A549 (cell line): Measurements from ENCODE around the gene MYCN.

Experiments
- TF ChIP-seq, protein P1 (sequence below): fragments of >200 bp; sonication (Bioruptor Twin); formaldehyde crosslinking; IDR thresholded peaks from 3 replicates; pipeline ENCODE4 v1.5.1; 2016
- TF ChIP-seq, protein P2 (sequence below): fragments of 200-600 bp; sonication (generic); IDR thresholded peaks from 2 replicates; pipeline ENCODE4 v1.6.1; 2016; ENCODE audit warnings: antibody characterized with exemption, mild to moderate bottlenecking, moderate library complexity
- TF ChIP-seq, protein P3 (sequence below): IDR thresholded peaks from 2 replicates; pipeline ENCODE4 v1.6.1; 2012
- TF ChIP-seq, protein P4 (sequence below): fragments of 450-650 bp; IDR thresholded peaks from 2 replicates; pipeline ENCODE4 v1.6.1; 2014; ENCODE audit warnings: antibody characterized with exemption

DNA sequence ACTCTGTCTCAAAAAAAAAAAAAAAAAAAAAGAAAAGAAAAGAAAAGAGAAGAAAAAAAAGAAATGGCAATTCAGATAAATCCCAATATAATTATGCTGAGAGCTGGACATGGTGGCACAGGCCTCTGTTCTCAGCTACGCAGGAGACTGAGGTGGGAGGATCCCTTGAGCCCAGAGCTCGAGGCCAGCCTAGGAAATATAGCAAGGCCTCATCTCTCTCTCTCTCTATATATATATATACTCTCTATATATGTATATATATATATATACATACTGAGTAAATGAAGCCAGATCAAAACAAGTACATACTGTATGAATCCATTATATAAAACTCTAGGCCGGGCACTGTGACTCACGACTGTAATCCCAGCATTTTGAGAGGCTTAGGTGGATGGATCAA, 30.6 kb upstream of the MYCN start:
- TF ChIP-seq, protein P1, sequence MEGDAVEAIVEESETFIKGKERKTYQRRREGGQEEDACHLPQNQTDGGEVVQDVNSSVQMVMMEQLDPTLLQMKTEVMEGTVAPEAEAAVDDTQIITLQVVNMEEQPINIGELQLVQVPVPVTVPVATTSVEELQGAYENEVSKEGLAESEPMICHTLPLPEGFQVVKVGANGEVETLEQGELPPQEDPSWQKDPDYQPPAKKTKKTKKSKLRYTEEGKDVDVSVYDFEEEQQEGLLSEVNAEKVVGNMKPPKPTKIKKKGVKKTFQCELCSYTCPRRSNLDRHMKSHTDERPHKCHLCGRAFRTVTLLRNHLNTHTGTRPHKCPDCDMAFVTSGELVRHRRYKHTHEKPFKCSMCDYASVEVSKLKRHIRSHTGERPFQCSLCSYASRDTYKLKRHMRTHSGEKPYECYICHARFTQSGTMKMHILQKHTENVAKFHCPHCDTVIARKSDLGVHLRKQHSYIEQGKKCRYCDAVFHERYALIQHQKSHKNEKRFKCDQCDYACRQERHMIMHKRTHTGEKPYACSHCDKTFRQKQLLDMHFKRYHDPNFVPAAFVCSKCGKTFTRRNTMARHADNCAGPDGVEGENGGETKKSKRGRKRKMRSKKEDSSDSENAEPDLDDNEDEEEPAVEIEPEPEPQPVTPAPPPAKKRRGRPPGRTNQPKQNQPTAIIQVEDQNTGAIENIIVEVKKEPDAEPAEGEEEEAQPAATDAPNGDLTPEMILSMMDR: no peak
- TF ChIP-seq, protein P2, sequence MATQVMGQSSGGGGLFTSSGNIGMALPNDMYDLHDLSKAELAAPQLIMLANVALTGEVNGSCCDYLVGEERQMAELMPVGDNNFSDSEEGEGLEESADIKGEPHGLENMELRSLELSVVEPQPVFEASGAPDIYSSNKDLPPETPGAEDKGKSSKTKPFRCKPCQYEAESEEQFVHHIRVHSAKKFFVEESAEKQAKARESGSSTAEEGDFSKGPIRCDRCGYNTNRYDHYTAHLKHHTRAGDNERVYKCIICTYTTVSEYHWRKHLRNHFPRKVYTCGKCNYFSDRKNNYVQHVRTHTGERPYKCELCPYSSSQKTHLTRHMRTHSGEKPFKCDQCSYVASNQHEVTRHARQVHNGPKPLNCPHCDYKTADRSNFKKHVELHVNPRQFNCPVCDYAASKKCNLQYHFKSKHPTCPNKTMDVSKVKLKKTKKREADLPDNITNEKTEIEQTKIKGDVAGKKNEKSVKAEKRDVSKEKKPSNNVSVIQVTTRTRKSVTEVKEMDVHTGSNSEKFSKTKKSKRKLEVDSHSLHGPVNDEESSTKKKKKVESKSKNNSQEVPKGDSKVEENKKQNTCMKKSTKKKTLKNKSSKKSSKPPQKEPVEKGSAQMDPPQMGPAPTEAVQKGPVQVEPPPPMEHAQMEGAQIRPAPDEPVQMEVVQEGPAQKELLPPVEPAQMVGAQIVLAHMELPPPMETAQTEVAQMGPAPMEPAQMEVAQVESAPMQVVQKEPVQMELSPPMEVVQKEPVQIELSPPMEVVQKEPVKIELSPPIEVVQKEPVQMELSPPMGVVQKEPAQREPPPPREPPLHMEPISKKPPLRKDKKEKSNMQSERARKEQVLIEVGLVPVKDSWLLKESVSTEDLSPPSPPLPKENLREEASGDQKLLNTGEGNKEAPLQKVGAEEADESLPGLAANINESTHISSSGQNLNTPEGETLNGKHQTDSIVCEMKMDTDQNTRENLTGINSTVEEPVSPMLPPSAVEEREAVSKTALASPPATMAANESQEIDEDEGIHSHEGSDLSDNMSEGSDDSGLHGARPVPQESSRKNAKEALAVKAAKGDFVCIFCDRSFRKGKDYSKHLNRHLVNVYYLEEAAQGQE: no peak
- TF ChIP-seq, protein P3, sequence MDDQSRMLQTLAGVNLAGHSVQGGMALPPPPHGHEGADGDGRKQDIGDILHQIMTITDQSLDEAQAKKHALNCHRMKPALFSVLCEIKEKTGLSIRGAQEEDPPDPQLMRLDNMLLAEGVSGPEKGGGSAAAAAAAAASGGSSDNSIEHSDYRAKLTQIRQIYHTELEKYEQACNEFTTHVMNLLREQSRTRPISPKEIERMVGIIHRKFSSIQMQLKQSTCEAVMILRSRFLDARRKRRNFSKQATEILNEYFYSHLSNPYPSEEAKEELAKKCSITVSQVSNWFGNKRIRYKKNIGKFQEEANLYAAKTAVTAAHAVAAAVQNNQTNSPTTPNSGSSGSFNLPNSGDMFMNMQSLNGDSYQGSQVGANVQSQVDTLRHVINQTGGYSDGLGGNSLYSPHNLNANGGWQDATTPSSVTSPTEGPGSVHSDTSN: no peak
- TF ChIP-seq, protein P4, sequence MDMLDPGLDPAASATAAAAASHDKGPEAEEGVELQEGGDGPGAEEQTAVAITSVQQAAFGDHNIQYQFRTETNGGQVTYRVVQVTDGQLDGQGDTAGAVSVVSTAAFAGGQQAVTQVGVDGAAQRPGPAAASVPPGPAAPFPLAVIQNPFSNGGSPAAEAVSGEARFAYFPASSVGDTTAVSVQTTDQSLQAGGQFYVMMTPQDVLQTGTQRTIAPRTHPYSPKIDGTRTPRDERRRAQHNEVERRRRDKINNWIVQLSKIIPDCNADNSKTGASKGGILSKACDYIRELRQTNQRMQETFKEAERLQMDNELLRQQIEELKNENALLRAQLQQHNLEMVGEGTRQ: no peak
